ENCODE data around the gene SLC22A31. TPM values are rescaled to one million over a fixed set of nuclear protein-coding genes. Genes with fewer than 3 reads are reported as not detected.

SLC22A31 gene
- polyA plus RNA-seq, 1 donor from 2014 or later = not detected

- peaks cover 20% of the 10 kb centered on the region for H3K36me3 Mint-ChIP-seq
- no peak overlapping the region for H3K4me3 Mint-ChIP-seq
- H3K9me3 Mint-ChIP-seq = peaks cover 5 to 11% (median 8%) of the 10 kb centered on the region in 3 donors
- H3K4me1 Mint-ChIP-seq = peaks cover 4 to 9% (median 7%) of the 10 kb centered on the region in 3 donors
- peak overlapping the region in 2 of 3 donors; percentile 32 to 71 for H3K27ac Mint-ChIP-seq
- H3K27me3 Mint-ChIP-seq = no peaks in the 10 kb centered on the region
Observed at GRCh38 chr16:89150090-89150835, 50.1 kb downstream of the SLC22A31 start.

GRCh38 chr16:89149386-89149785 lies 51.0 kb downstream of the SLC22A31 start:
- Mint-ChIP-seq H3K4me1 (peaks cover 2 to 4% (median 2%) of the 10 kb centered on the region in 3 donors), H3K4me3 (no peak overlapping the region), H3K27me3 (no peaks in the 10 kb centered on the region), H3K27ac (peak overlapping the region in 2 of 3 donors; percentile 35 to 80), H3K36me3 (peaks cover 20% of the 10 kb centered on the region), H3K9me3 (peaks cover 5 to 11% (median 8%) of the 10 kb centered on the region in 3 donors)

GRCh38 chr16:89147085-89147817 lies 53.1 kb downstream of the SLC22A31 start:
- H3K27me3 Mint-ChIP-seq = no peaks in the 10 kb centered on the region
- H3K9me3 Mint-ChIP-seq = peaks cover 5 to 11% (median 8%) of the 10 kb centered on the region in 3 donors
- peaks cover 0 to 4% (median 2%) of the 10 kb centered on the region in 3 donors for H3K4me1 Mint-ChIP-seq
- H3K4me3 Mint-ChIP-seq = peak overlapping the region in 1 of 4 donors; percentile 12
- peaks cover 20% of the 10 kb centered on the region for H3K36me3 Mint-ChIP-seq
- H3K27ac Mint-ChIP-seq = no peak overlapping the region

DNA sequence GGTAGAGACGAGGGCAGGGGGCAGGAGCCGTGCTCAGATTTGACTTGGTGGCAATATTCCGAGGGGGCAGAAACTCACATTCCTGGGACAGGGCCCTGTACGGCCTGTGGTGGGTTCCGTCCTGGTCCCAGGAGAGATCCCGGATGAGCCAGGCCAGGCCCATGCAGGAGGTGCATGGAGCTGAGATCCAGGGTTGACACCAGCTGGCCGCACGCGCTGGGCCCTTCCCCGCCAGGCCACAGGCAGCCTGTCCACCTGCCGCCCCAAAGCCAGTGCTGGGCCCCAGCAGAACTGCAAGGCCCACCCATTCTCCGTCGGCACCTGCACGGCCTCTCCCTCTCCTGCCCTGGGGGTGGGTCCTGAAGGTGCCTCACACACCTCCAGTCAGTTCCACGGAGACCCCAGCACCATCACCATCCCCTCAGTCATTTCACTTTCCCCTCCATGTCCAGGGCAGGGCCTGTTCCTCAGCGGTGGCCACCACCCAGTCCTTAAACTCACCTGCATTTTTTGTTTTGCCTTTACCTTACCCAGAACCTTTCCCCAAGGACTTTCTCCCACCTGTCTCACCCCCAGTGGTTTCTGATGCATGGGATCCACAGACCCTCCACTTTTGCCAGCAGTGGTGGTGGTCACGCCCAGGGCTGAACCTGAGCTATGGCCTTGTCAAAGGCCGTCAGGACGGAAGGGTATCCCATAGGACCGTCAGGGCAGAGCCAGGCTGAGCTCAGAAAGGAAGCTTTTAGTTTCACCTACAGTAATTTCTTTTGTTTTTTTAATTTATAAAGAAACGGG lies 53.9 kb downstream of the SLC22A31 start:
- Mint-ChIP-seq H3K4me1 (peaks cover 0 to 4% (median 2%) of the 10 kb centered on the region in 3 donors), H3K36me3 (peaks cover 18% of the 10 kb centered on the region)

More for the DNA sequence above, 53.9 kb downstream of the SLC22A31 start:
- no peak overlapping the region for H3K4me3 Mint-ChIP-seq
- H3K27ac Mint-ChIP-seq = no peak overlapping the region
- peaks cover 5 to 11% (median 8%) of the 10 kb centered on the region in 3 donors for H3K9me3 Mint-ChIP-seq
- H3K27me3 Mint-ChIP-seq = no peaks in the 10 kb centered on the region

Other genes starting within 250 kb of the SLC22A31 start
- gene CBFA2T3, start 223.3 kb downstream of the SLC22A31 start, polyA plus RNA-seq = 38.8 TPM
- gene ACSF3, start 106.7 kb downstream of the SLC22A31 start, polyA plus RNA-seq = 53.9 TPM
- not detected for gene CDH15, start 28.8 kb downstream of the SLC22A31 start, polyA plus RNA-seq
- 1.3 TPM for gene ZNF778, start 17.2 kb upstream of the SLC22A31 start, polyA plus RNA-seq

Data from IgD-negative memory B cell (primary cell).